ENCODE data around the gene PMM1. TPM values are rescaled to one million over a fixed set of nuclear protein-coding genes. Genes with fewer than 3 reads are reported as not detected.

PMM1 gene
- polyA plus RNA-seq, 1 of the 3 experiments (the other 2 are of a cell fraction), result 46.4 TPM

DNA sequence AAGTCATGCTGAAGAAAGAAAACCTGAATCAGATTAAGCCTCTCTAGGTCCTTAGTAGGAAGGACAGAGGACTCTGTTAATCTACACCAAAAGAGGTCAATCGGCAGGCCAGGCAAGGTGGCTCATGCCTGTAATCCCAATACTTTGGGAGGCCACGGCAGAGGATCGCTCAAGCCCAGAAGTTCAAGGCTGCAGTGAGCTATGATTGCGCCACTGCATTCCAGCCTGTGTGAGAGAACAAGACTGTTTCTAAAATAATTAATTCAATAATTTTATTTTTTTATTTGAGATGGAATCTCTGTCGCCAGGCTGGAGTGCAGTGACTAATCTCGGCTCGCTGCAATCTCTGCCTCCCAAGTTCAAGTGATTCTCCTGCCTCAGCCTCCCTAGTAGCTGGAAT is 35.9 kb upstream of the PMM1 start:
- no peaks in the 10 kb centered on the region for H3K9me3 ChIP-seq
- no peak overlapping the region for H3K9ac ChIP-seq
- H3F3A ChIP-seq (replicated peaks; ENCODE audit: insufficient read depth), result peaks cover 3% of the 10 kb centered on the region
- H2AFZ ChIP-seq (ENCODE audit: low read depth), result no peak overlapping the region
- H4K20me1 ChIP-seq (ENCODE audit: insufficient read depth), result no peaks in the 10 kb centered on the region
- no peak overlapping the region for H3K4me3 ChIP-seq (ENCODE audit: low read depth in 2 of 2, low read length in 1 of 2)
- ChIA-PET CTCF (no interaction called here), POLR2A (no interaction called here)
- peaks cover 53% of the 10 kb centered on the region for H3K79me2 ChIP-seq (ENCODE audit: insufficient read depth)
- 95% methylated on average over 6 of the region's 7 CpGs for WGBS (ENCODE audit: low lambda C conversion rate)
- no peak for DNase-seq
- H3K4me1 ChIP-seq (ENCODE audit: control insufficient read depth in 1 of 2, insufficient read depth in 2 of 2, low read depth in 1 of 2, low read length in 1 of 2), result peaks cover 5% of the 10 kb centered on the region in 2 experiments; a peak in 2 of 4 replicates
- H3K9me2 ChIP-seq, result no peaks in the 10 kb centered on the region
- H3K27me3 ChIP-seq (ENCODE audit: insufficient read depth), result no peaks in the 10 kb centered on the region
- peaks cover 10 to 16% of the 10 kb centered on the region in 2 experiments for H3K36me3 ChIP-seq (replicated peaks in 1 of 2; ENCODE audit: control insufficient read depth in 1 of 2, insufficient read depth in 2 of 2, low read length in 1 of 2)
- no peak overlapping the region for H3K27ac ChIP-seq (ENCODE audit: low read depth in 2 of 2, low read length in 1 of 2)
- no peak for TF ChIP-seq JUND (IDR thresholded peaks at IDR 0.05)
- no peak for TF ChIP-seq MXI1 (IDR thresholded peaks at IDR 0.05; ENCODE audit: low read depth, low read length)
- TF ChIP-seq NRF1 (IDR thresholded peaks at IDR 0.05; ENCODE audit: low read depth, low read length), result no peak
- no peak for TF ChIP-seq ELF1 (IDR thresholded peaks at IDR 0.05)
- TF ChIP-seq TAF1 (IDR thresholded peaks at IDR 0.05; ENCODE audit: borderline replicate concordance, low read depth, low read length), result no peak
- TF ChIP-seq EZH2phosphoT487 (IDR thresholded peaks at IDR 0.05; ENCODE audit: borderline replicate concordance, low read depth), result no peak
- no peak for TF ChIP-seq RFX5 (IDR thresholded peaks at IDR 0.05; ENCODE audit: low read length)
- no peak for TF ChIP-seq POLR2AphosphoS5 (IDR thresholded peaks at IDR 0.05; ENCODE audit: low read depth, low read length)
- TF ChIP-seq, protein P1, sequence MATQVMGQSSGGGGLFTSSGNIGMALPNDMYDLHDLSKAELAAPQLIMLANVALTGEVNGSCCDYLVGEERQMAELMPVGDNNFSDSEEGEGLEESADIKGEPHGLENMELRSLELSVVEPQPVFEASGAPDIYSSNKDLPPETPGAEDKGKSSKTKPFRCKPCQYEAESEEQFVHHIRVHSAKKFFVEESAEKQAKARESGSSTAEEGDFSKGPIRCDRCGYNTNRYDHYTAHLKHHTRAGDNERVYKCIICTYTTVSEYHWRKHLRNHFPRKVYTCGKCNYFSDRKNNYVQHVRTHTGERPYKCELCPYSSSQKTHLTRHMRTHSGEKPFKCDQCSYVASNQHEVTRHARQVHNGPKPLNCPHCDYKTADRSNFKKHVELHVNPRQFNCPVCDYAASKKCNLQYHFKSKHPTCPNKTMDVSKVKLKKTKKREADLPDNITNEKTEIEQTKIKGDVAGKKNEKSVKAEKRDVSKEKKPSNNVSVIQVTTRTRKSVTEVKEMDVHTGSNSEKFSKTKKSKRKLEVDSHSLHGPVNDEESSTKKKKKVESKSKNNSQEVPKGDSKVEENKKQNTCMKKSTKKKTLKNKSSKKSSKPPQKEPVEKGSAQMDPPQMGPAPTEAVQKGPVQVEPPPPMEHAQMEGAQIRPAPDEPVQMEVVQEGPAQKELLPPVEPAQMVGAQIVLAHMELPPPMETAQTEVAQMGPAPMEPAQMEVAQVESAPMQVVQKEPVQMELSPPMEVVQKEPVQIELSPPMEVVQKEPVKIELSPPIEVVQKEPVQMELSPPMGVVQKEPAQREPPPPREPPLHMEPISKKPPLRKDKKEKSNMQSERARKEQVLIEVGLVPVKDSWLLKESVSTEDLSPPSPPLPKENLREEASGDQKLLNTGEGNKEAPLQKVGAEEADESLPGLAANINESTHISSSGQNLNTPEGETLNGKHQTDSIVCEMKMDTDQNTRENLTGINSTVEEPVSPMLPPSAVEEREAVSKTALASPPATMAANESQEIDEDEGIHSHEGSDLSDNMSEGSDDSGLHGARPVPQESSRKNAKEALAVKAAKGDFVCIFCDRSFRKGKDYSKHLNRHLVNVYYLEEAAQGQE (IDR thresholded peaks at IDR 0.05; ENCODE audit: low read depth, low read length), result no peak
- TF ChIP-seq, protein P2, sequence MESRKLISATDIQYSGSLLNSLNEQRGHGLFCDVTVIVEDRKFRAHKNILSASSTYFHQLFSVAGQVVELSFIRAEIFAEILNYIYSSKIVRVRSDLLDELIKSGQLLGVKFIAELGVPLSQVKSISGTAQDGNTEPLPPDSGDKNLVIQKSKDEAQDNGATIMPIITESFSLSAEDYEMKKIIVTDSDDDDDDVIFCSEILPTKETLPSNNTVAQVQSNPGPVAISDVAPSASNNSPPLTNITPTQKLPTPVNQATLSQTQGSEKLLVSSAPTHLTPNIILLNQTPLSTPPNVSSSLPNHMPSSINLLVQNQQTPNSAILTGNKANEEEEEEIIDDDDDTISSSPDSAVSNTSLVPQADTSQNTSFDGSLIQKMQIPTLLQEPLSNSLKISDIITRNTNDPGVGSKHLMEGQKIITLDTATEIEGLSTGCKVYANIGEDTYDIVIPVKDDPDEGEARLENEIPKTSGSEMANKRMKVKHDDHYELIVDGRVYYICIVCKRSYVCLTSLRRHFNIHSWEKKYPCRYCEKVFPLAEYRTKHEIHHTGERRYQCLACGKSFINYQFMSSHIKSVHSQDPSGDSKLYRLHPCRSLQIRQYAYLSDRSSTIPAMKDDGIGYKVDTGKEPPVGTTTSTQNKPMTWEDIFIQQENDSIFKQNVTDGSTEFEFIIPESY (IDR thresholded peaks at IDR 0.05; ENCODE audit: borderline replicate concordance, low read depth), result no peak
- TF ChIP-seq, protein P3, sequence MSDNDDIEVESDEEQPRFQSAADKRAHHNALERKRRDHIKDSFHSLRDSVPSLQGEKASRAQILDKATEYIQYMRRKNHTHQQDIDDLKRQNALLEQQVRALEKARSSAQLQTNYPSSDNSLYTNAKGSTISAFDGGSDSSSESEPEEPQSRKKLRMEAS (IDR thresholded peaks at IDR 0.05; ENCODE audit: low read depth), result no peak
- no peak for TF ChIP-seq RCOR1 (IDR thresholded peaks at IDR 0.05; ENCODE audit: low read length)
- TF ChIP-seq FOSL2 (IDR thresholded peaks at IDR 0.05; ENCODE audit: borderline replicate concordance, low read depth), result no peak
- no peak for TF ChIP-seq NFIC (IDR thresholded peaks at IDR 0.05; ENCODE audit: borderline replicate concordance)
- TF ChIP-seq EP300 (IDR thresholded peaks at IDR 0.05; ENCODE audit: borderline replicate concordance in 1 of 2, low read depth in 1 of 2, low read length in 1 of 2), result no peak
- no peak for TF ChIP-seq GATA2 (CRISPR knock-in tag; IDR thresholded peaks at IDR 0.05)
- no peak for TF ChIP-seq CHD2 (IDR thresholded peaks at IDR 0.05; ENCODE audit: low read length, partially characterized antibody)
- TF ChIP-seq, protein P4, sequence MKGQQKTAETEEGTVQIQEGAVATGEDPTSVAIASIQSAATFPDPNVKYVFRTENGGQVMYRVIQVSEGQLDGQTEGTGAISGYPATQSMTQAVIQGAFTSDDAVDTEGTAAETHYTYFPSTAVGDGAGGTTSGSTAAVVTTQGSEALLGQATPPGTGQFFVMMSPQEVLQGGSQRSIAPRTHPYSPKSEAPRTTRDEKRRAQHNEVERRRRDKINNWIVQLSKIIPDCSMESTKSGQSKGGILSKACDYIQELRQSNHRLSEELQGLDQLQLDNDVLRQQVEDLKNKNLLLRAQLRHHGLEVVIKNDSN (IDR thresholded peaks at IDR 0.05; ENCODE audit: borderline replicate concordance, low read depth), result no peak
- TF ChIP-seq SMC3 (IDR thresholded peaks at IDR 0.05; ENCODE audit: low read depth, low read length), result no peak
- no peak overlapping the region for H3K4me2 ChIP-seq

Data from SK-N-SH (cell line).